AG04449 (cell line): Measurements from ENCODE around the gene ATXN7L1.

Experiments used
- CTCF ChIA-PET: fragments of 350-600 bp; formaldehyde crosslinking; extraction: SDS; loops from one replicate; lab custom pipeline; 2021; ENCODE audit warnings: antibody characterized with exemption; lab: Yijun Ruan, JAX
- POLR2A ChIA-PET: fragments of 400-600, 350-600 bp; formaldehyde crosslinking; extraction: SDS; loops from one replicate; lab custom pipeline; 2020; ENCODE audit warnings: antibody characterized with exemption, inconsistent platforms; lab: Yijun Ruan, JAX
- DNase-seq: peaks from one replicate; pipeline ENCODE4 v3.0.0-alpha.2; 2010; ENCODE audit warnings: low read depth, low spot score
- H3K4me3 ChIP-seq: 2 replicates; pipeline ENCODE4 v1.5.1; 2011; ENCODE audit warnings: low read depth, mild to moderate bottlenecking, control low read depth, low read length
- TF ChIP-seq, protein P1 (sequence below): IDR thresholded peaks from one replicate; pipeline ENCODE4 v1.5.1; 2011; ENCODE audit warnings: mild to moderate bottlenecking, moderate library complexity, low read length, control low read depth, inconsistent platforms; ENCODE audit not compliant: insufficient read depth; ENCODE audit errors: missing control alignments

ATXN7L1 gene

DNA sequence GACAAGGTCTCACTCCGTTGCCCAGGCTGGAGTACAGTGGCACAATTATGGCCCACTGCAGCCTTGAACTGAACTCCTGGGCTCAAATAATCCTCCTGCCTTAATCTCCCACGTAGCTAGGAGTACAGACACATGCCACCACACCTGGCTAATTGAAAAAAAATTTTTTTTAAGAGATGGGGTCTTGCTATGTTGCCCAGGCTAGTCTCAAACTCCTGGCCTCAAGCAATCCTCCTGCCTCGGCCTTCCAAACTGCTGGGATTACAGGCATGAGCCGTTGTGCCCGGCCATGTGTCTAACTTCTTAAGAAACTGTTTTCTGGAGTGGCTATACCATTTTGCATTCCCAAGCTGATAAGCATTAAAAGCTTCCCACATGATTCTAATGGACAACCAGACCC is 285.6 kb downstream of the ATXN7L1 start:
- DNase-seq = no peak
- H3K4me3 ChIP-seq = no peak overlapping the region
- ChIA-PET POLR2A (no interaction called here), CTCF (interaction anchor here (0.9 to 1.2 kb wide), 4 partner anchors 12 to 452 kb away, joined by 3 read pairs; no protein-coding TSS in a partner anchor)
- TF ChIP-seq, protein P1, sequence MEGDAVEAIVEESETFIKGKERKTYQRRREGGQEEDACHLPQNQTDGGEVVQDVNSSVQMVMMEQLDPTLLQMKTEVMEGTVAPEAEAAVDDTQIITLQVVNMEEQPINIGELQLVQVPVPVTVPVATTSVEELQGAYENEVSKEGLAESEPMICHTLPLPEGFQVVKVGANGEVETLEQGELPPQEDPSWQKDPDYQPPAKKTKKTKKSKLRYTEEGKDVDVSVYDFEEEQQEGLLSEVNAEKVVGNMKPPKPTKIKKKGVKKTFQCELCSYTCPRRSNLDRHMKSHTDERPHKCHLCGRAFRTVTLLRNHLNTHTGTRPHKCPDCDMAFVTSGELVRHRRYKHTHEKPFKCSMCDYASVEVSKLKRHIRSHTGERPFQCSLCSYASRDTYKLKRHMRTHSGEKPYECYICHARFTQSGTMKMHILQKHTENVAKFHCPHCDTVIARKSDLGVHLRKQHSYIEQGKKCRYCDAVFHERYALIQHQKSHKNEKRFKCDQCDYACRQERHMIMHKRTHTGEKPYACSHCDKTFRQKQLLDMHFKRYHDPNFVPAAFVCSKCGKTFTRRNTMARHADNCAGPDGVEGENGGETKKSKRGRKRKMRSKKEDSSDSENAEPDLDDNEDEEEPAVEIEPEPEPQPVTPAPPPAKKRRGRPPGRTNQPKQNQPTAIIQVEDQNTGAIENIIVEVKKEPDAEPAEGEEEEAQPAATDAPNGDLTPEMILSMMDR = no peak

DNA sequence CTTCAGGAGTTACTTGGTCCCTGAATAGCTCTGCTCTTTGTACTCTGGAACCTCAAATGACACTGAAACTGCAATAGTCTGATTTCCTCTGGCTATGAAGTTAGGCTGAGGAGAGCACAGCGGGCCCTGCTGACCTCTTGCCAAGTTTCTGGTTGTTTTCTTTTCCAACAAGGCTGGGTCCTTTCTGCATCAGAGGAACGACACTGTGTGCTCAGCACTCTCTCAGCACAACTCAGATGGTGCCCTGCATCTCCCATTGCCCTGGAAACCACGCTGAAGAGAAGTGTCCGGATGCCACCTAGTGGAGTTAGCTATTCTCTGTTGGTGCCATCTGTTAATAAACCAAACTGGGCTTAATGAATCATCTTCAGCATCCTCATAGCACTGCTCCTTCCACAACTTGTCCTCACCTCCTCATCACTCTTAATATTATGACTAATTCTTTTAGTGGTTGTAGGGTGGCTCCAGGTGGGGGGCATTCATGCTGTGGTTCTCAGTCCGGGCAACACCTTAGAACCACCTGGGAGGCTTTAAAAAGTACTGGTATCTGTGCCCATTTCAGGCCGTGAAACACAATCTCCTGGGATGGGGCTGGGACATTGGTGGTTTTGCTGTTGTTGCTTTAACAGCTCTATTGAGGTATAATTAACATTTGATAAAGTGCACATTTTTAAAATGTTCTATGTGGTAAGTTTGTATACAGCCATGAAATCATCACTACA is 286.9 kb downstream of the ATXN7L1 start:
- H3K4me3 ChIP-seq = no peak overlapping the region
- ChIA-PET CTCF (interaction anchor here (0.6 to 1.6 kb wide), 20 partner anchors 8 to 667 kb away, joined by 3 to 12 read pairs (median 3); partner anchors contain the start of gene EFCAB10), POLR2A (interaction anchor here (0.6 kb wide), 1 partner anchor 71 kb away, joined by 3 read pairs; no protein-coding TSS in a partner anchor)
- peak; percentile 23 for DNase-seq
- TF ChIP-seq, protein P1 = peak; percentile 78

DNA sequence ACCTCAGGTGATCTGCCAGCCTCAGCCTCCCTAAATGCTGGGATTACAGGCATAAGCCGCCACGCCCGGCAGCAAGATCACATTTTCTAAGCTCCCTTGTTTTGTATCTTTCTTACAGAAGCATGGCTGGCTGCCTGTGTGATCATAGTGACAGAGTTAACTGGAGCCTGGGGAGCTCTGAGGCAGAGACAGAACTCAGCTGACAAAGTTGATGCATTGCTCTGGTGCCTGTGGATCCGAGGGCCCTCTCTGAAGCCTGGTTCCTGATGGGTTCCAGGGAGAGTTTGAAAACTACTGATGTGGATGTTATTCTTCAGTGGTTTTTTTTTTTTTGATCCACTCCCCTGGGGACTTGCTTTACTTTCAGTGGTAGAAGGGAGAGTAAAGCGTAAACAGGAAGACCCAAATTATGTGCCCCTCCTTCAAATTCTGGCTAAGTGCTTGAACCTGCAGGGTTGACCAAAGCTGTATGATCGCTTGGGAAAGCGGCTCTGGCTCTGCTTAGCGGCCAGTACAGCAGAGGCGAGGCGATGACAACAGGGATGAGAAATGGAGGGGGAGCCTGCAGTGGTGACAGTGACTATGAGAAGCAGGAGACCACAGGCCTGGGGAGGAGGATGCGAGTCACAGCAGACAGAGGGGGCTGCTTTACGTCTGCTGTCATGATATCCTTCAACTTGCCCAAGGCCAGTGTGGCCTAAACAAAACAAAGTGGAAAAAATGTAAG is 288.3 kb downstream of the ATXN7L1 start:
- TF ChIP-seq, protein P1 = no peak
- ChIA-PET POLR2A (no interaction called here), CTCF (interaction anchor here (0.8 to 1.4 kb wide), 5 partner anchors 12 to 666 kb away, joined by 3 to 4 read pairs (median 3); no protein-coding TSS in a partner anchor)
- no peak for DNase-seq
- H3K4me3 ChIP-seq = no peak overlapping the region

DNA sequence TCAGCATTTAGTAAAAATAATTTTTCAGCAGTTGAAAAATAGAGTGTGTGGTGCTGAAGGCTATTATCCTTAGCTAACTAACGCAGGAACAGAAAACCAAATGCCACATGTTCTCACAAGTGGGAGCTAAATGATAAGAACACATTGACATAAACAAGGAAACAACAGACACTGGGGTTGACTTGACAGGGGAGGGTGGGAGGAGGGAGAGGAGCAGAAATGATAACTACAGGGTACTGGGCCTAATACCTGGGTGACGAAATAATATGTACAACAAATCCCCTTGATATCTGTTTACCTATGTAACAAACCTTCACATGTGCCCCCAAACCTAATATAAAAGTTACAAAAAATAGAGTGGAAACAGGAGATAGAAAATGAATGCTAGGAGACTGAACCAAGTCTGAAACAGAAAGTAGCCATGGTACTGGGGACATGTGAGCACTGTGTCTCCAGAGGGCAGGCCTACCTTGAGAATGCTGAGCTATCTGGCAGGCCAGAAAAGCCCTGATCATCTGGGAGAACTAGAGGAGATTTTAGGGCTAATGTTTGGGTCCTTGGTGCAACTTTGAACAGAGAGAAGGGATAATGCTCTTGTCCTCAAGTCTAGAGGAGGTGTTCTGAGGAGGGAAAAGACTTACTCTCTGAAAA is 290.4 kb downstream of the ATXN7L1 start:
- ChIA-PET POLR2A (no interaction called here), CTCF (interaction anchor here (1.2 to 1.7 kb wide), 3 partner anchors 9 to 184 kb away, joined by 4 to 6 read pairs (median 5); partner anchors contain the start of gene RINT1)
- TF ChIP-seq, protein P1 = no peak
- no peak for DNase-seq
- no peak overlapping the region for H3K4me3 ChIP-seq

DNA sequence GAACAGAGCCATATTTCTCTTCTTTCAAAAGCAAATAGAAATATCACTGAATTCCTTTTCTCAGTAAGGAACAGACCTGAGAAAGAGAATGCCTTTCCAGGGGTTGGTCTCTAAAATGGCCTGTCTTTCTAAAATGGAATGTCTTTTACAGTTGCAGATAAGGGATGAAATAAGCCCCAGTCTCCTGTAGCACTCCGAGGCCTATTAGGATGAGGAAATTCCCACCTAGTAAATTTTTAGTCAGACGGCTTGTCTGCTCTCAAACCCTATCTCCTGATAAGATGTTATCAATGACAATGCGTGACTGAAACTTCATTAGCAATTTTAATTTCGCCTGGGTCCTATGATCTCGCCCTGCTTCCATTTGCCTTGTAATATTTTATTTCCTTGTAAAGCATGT is 292.2 kb downstream of the ATXN7L1 start:
- ChIA-PET CTCF (no interaction called here), POLR2A (no interaction called here)
- no peak for DNase-seq
- H3K4me3 ChIP-seq = no peak overlapping the region
- TF ChIP-seq, protein P1 = no peak
